PC-9 (cell line): ENCODE results near the gene MCEMP1. TPM values are rescaled to one million over a fixed set of nuclear protein-coding genes. Genes with fewer than 3 reads are reported as not detected.
A peak's percentile ranks its signal among the peaks of the same experiment; 100 is the strongest.

Source experiments
- BruUV-seq: library from RNA; stranded (reverse); fragments of 400-500 nt; replicated peaks from 2 replicates; lab custom pipeline; 2021; lab: Mats Ljungman, UMichigan
- CTCF ChIA-PET: fragments of 300-600 bp; sonication (Branson Sonifier 250); formaldehyde crosslinking; loops from one replicate; lab custom pipeline; 2022; ENCODE audit warnings: antibody characterized with exemption; lab: Charles Lee
- POLR2A ChIA-PET: fragments of 300-600 bp; sonication (Branson Sonifier 250); formaldehyde crosslinking; loops from one replicate; lab custom pipeline; 2022; ENCODE audit warnings: antibody characterized with exemption; ENCODE audit not compliant: unreplicated experiment; lab: Charles Lee
- DNase-seq, 2 experiments: peaks; one replicate each; pipeline versions ENCODE4 v3.0.0 to v3.0.0-alpha.2; 2015 to 2022; ENCODE audit warnings: mixed read lengths in 1 of 2
- H2AFZ ChIP-seq: fragments of 200-600 bp; sonication (generic); 2 replicates; pipeline ENCODE4 v1.8.1; 2017; ENCODE audit warnings: antibody characterized with exemption
- H3F3A ChIP-seq: fragments of 200-600 bp; sonication (generic); 2 replicates; pipeline ENCODE4 v1.8.1; 2017; ENCODE audit warnings: antibody characterized with exemption, mild to moderate bottlenecking, low read depth; ENCODE audit not compliant: insufficient read depth
- H3K27ac ChIP-seq: fragments of 200-600 bp; sonication (generic); 2 replicates; pipeline ENCODE4 v1.6.1; 2016; ENCODE audit warnings: mixed run types
- H3K27me3 ChIP-seq: fragments of 200-600 bp; sonication (generic); 2 replicates; pipeline ENCODE4 v1.6.1; 2016; ENCODE audit warnings: low read depth, mixed run types; ENCODE audit not compliant: insufficient read depth
- H3K36me3 ChIP-seq: fragments of 200-600 bp; sonication (generic); 2 replicates; pipeline ENCODE4 v1.6.1; 2016; ENCODE audit warnings: low read depth, mixed run types
- H3K4me1 ChIP-seq: fragments of 200-600 bp; sonication (generic); replicated peaks from 2 replicates; pipeline ENCODE4 v1.6.1; 2016; ENCODE audit warnings: mixed run types; ENCODE audit not compliant: insufficient read depth
- H3K4me2 ChIP-seq: fragments of 200-600 bp; sonication (generic); 2 replicates; pipeline ENCODE4 v1.6.1; 2017; ENCODE audit warnings: mixed run types
- H3K4me3 ChIP-seq: fragments of 200-600 bp; sonication (generic); 2 replicates; pipeline ENCODE4 v1.6.1; 2016; ENCODE audit warnings: mixed run types
- H3K79me2 ChIP-seq: fragments of 200-600 bp; sonication (generic); 2 replicates; pipeline ENCODE4 v1.6.1; 2017; ENCODE audit warnings: low read depth, mixed run types
- H3K9me2 ChIP-seq: fragments of 200-600 bp; sonication (generic); 2 replicates; pipeline ENCODE4 v1.8.1; 2017; ENCODE audit warnings: mild to moderate bottlenecking; ENCODE audit not compliant: insufficient read depth
- H3K9me3 ChIP-seq: fragments of 200-600 bp; sonication (generic); 2 replicates; pipeline ENCODE4 v1.8.1; 2016; ENCODE audit warnings: low read depth; ENCODE audit not compliant: insufficient read depth
- H4K20me1 ChIP-seq: fragments of 200-600 bp; sonication (generic); 2 replicates; pipeline ENCODE4 v1.8.1; 2017; ENCODE audit not compliant: insufficient read depth
- CTCF ChIP-seq: fragments of 200-600 bp; sonication (generic); conservative IDR thresholded peaks from 2 replicates; pipeline ENCODE4 v1.6.1; 2017; ENCODE audit warnings: mixed run types, antibody characterized with exemption, mild to moderate bottlenecking, moderate library complexity
- EZH2 ChIP-seq: fragments of 200-600 bp; sonication (generic); IDR thresholded peaks from 2 replicates; pipeline ENCODE4 v1.8.0; 2017; ENCODE audit warnings: antibody characterized with exemption, low read depth
- intact Hi-C: fragments of 100-400 bp; cut with micrococcal nuclease; formaldehyde crosslinking; loops from one replicate; pipeline ENCODE4 v1.10.0; 2022; ENCODE audit not compliant: unreplicated experiment
- total RNA-seq: library from RNA; stranded (reverse); gene quantifications from 2 replicates; pipeline ENCODE4 v1.2.3, GENCODE V29; 2021

The MCEMP1 gene
- total RNA-seq, 1 experiment from 2014 or later: not detected

GRCh38 chr19:7633698-7634097 lies 43.2 kb upstream of the MCEMP1 start, which contains the start of gene PCP2:
Gene PCP2 (minus strand): TSS chr19:7633719. CDS start chr19:7633457, 262 bp downstream.
- intact Hi-C loops: no loop called here
- CTCF ChIA-PET: no interaction called here
- TF ChIP-seq CTCF (no peak), EZH2 (no peak)

DNA sequence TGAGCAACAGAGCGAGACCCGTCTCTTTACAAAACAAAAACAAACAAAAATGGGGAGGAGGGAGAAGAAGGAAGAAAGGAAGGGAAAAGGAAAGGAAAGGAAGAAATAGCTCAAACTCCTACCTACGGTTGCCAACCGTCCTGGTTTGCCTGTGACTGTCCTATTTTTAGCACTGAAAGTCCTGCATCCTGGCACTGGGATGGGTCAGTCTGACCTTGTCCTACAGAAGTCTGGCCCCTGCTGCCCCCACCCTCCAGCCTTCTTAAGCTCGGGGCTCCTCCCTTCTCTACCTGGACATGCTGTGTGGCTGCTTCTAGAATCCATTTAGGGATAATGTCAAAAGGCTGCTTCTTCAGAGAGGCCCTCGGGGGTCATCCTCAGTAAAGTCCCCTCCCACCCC lies 41.2 kb upstream of the MCEMP1 start:
- TF ChIP-seq CTCF (no peak), EZH2 (no peak)
- no TSS peak for BruUV-seq
- Histone ChIP-seq H3K9me2 (no peaks in the 10 kb centered on the region), H3K4me1 (peaks cover 16% of the 10 kb centered on the region), H3K9me3 (no peaks in the 10 kb centered on the region; the same call in 1 of the 2 replicates), H3K27ac (no peak overlapping the region), H3K36me3 (no peaks in the 10 kb centered on the region), H3K79me2 (peaks cover 43% of the 10 kb centered on the region), H2AFZ (no peak overlapping the region), H3F3A (peaks cover 41% of the 10 kb centered on the region), H3K4me2 (no peak overlapping the region), H3K4me3 (no peak overlapping the region), H4K20me1 (peaks cover 9% of the 10 kb centered on the region), H3K27me3 (no peaks in the 10 kb centered on the region)
- DNase-seq: no peak
- POLR2A ChIA-PET: no interaction called here
- intact Hi-C loops: no loop called here
- CTCF ChIA-PET: no interaction called here

More at GRCh38 chr19:7633698-7634097, 43.2 kb upstream of the MCEMP1 start, which contains the start of gene PCP2:
- H3K27ac ChIP-seq: no peak within 1 kb of the TSS
- POLR2A ChIA-PET: interaction anchor here (0.6 kb wide), 1 partner anchor 173 kb away, joined by 5 read pairs; no protein-coding TSS in a partner anchor
- peaks cover 48% of the 10 kb centered on the region for H3K79me2 ChIP-seq
- no peaks in the 10 kb centered on the region for H3K27me3 ChIP-seq
- H3F3A ChIP-seq: peaks cover 21% of the 10 kb centered on the region
- peaks cover under 1% of the 10 kb centered on the region; the same call in 1 of the 2 replicates for H4K20me1 ChIP-seq
- no peak within 1 kb of the TSS for H3K4me2 ChIP-seq
- H3K4me1 ChIP-seq: peaks cover 20% of the 10 kb centered on the region
- no TSS peak for BruUV-seq
- H2AFZ ChIP-seq: no peak within 1 kb of the TSS
- no peak within 1 kb of the TSS for H3K4me3 ChIP-seq
- H3K9me2 ChIP-seq: no peaks in the 10 kb centered on the region
- DNase-seq: no peak
- H3K9me3 ChIP-seq: no peaks in the 10 kb centered on the region
- no peaks in the 10 kb centered on the region for H3K36me3 ChIP-seq

- Histone ChIP-seq H3K27ac (no peak overlapping the region), H3K9me2 (no peaks in the 10 kb centered on the region), H3K79me2 (peaks cover 38% of the 10 kb centered on the region), H3K27me3 (no peaks in the 10 kb centered on the region), H3K36me3 (no peaks in the 10 kb centered on the region), H3F3A (peaks cover 46% of the 10 kb centered on the region), H3K4me1 (peaks cover 11% of the 10 kb centered on the region; the same call in 1 of the 2 replicates), H3K9me3 (no peaks in the 10 kb centered on the region; the same call in 1 of the 2 replicates), H2AFZ (no peak overlapping the region; the same call in 1 of the 2 replicates), H4K20me1 (peaks cover 13% of the 10 kb centered on the region), H3K4me2 (peak overlapping the region; percentile 71), H3K4me3 (peak overlapping the region; percentile 89; the same call in 1 of the 2 replicates)
- ChIA-PET POLR2A (no interaction called here), CTCF (no interaction called here)
- TF ChIP-seq EZH2: no peak
- TF ChIP-seq CTCF: no peak
- intact Hi-C loops: no loop called here
- DNase-seq: no peak
- BruUV-seq: TSS peak; percentile 25
Measured at GRCh38 chr19:7636317-7636690, 40.6 kb upstream of the MCEMP1 start.
